OCI-LY3 (cell line): ENCODE data around the gene DBF4B.

ENCODE experiments used
- H2AFZ ChIP-seq: fragments of 200-600, 300-600 bp; shearing (Covaris generic); 2 replicates; pipeline ENCODE4 v1.6.0; 2014; ENCODE audit warnings: antibody characterized with exemption, low read depth, low read length
- H3K27ac ChIP-seq: fragments of 200-600, 300-600 bp; sonication (generic); 2 replicates; pipeline ENCODE4 v1.5.1; 2014; ENCODE audit warnings: mild to moderate bottlenecking, low read length, moderate library complexity, mixed read lengths
- H3K27me3 ChIP-seq: fragments of 200-600, 300-600 bp; sonication (generic); 2 replicates; pipeline ENCODE4 v1.6.1; 2014; ENCODE audit warnings: low read depth, low read length, mixed read lengths
- H3K36me3 ChIP-seq: fragments of 200-600, 300-600 bp; sonication (generic); replicated peaks from 2 replicates; pipeline ENCODE3; 2014; ENCODE audit warnings: low read depth, low read length, mixed read lengths
- H3K4me1 ChIP-seq: fragments of 300-600, 200-600 bp; sonication (generic); 2 replicates; pipeline ENCODE4 v1.6.1; 2014; ENCODE audit warnings: low read length, mixed read lengths
- H3K4me2 ChIP-seq: fragments of 200-600, 300-600 bp; sonication (generic); 2 replicates; pipeline ENCODE4 v1.6.1; 2014; ENCODE audit warnings: low read length, mixed read lengths
- H3K4me3 ChIP-seq: fragments of 300-600, 200-600 bp; sonication (generic); 2 replicates; pipeline ENCODE4 v1.5.1; 2014; ENCODE audit warnings: antibody characterized with exemption, mild to moderate bottlenecking, low read length, moderate library complexity
- H3K79me2 ChIP-seq: fragments of 300-600, 200-600 bp; shearing (Covaris generic); 2 replicates; pipeline ENCODE4 v1.6.1; 2014; ENCODE audit warnings: mild to moderate bottlenecking, low read length, mixed read lengths
- H3K9ac ChIP-seq: fragments of 300-600, 200-600 bp; shearing (Covaris generic); 2 replicates; pipeline ENCODE4 v1.6.0; 2014; ENCODE audit warnings: mild to moderate bottlenecking, low read length, moderate library complexity
- H3K9me3 ChIP-seq: fragments of 200-600, 300-600 bp; shearing (Covaris generic); 2 replicates; pipeline ENCODE4 v1.6.1; 2014; ENCODE audit warnings: low read length, mixed read lengths; ENCODE audit not compliant: insufficient read depth
- H4K20me1 ChIP-seq: fragments of 200-600, 300-600 bp; sonication (generic); 2 replicates; pipeline ENCODE4 v1.6.1; 2016; ENCODE audit warnings: low read length, mixed read lengths; ENCODE audit not compliant: insufficient read depth
- EZH2phosphoT487 ChIP-seq: fragments of 200-600 bp; shearing (Covaris generic); IDR thresholded peaks from 2 replicates; pipeline ENCODE4 v1.6.1; 2018; ENCODE audit warnings: antibody characterized with exemption, mixed run types, low read depth
- TF ChIP-seq, protein P1 (sequence below): fragments of 200-600, 300-600 bp; sonication (generic); IDR thresholded peaks from 2 replicates; pipeline ENCODE4 v1.5.1; 2014; ENCODE audit warnings: antibody characterized with exemption, low read length, low read depth

DBF4B gene

DNA sequence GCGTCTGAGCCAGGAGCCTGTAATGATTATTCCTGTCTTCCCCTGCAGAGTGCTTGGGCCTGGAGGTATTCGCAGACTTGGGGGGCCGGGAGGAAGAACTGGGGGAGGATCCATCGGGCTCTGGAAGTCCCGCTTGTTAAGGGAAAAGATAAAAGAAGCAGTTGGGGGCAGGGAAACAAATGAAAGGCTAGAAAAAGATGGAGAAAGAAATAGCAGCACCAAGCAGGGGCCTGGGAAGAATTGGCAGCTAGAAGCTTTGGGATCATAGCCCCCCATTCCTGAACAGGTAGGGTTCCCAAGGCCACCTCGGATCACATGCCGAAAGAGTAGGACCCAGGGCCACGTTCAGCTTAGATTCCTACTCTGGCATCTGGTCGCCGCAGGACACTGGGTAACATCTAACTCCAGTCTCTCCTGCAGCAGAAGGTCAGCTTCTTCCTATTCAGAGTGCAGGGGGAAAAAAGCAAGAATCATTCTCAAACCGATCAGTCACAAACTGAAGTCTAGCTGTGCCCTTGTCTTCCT, 73.9 kb downstream of the DBF4B start:
- no peak overlapping the region for H3K4me2 ChIP-seq
- no peaks in the 10 kb centered on the region for H4K20me1 ChIP-seq
- TF ChIP-seq EZH2phosphoT487 = no peak
- TF ChIP-seq, protein P1, sequence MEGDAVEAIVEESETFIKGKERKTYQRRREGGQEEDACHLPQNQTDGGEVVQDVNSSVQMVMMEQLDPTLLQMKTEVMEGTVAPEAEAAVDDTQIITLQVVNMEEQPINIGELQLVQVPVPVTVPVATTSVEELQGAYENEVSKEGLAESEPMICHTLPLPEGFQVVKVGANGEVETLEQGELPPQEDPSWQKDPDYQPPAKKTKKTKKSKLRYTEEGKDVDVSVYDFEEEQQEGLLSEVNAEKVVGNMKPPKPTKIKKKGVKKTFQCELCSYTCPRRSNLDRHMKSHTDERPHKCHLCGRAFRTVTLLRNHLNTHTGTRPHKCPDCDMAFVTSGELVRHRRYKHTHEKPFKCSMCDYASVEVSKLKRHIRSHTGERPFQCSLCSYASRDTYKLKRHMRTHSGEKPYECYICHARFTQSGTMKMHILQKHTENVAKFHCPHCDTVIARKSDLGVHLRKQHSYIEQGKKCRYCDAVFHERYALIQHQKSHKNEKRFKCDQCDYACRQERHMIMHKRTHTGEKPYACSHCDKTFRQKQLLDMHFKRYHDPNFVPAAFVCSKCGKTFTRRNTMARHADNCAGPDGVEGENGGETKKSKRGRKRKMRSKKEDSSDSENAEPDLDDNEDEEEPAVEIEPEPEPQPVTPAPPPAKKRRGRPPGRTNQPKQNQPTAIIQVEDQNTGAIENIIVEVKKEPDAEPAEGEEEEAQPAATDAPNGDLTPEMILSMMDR = no peak
- H3K36me3 ChIP-seq = no peaks in the 10 kb centered on the region
- H3K9ac ChIP-seq = no peak overlapping the region
- H3K27me3 ChIP-seq = no peaks in the 10 kb centered on the region
- H3K4me3 ChIP-seq = no peak overlapping the region
- no peak overlapping the region for H3K27ac ChIP-seq
- no peaks in the 10 kb centered on the region for H3K9me3 ChIP-seq
- H2AFZ ChIP-seq = no peak overlapping the region
- peaks cover 19% of the 10 kb centered on the region for H3K4me1 ChIP-seq
- no peaks in the 10 kb centered on the region for H3K79me2 ChIP-seq

DNA sequence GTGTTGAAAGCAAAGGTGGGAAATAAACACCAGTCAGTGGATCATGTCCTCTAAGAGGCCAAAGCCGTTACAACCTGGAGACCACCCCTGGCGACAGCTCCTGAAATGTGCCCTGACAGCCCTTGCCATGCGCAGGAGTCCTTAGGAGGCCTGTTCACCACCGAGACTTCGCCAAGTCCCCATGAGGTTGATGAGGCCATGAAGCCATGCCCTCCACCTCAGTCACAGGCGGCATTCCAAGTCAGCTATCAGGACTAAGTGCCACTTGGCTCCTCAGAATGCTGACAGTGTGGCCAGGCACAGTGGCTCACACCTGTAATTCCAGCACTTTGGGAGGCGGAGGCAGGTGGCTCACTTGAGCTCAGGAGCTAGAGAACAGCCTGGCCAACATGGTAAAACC, 77.5 kb downstream of the DBF4B start:
- H3K27ac ChIP-seq = no peak overlapping the region
- TF ChIP-seq, protein P1 = no peak
- no peak for TF ChIP-seq EZH2phosphoT487
- H2AFZ ChIP-seq = no peak overlapping the region
- no peaks in the 10 kb centered on the region for H3K36me3 ChIP-seq
- H3K79me2 ChIP-seq = no peaks in the 10 kb centered on the region
- no peak overlapping the region for H3K9ac ChIP-seq
- H3K27me3 ChIP-seq = no peaks in the 10 kb centered on the region
- no peak overlapping the region for H3K4me2 ChIP-seq
- no peaks in the 10 kb centered on the region for H3K9me3 ChIP-seq
- no peaks in the 10 kb centered on the region for H4K20me1 ChIP-seq
- H3K4me1 ChIP-seq = no peaks in the 10 kb centered on the region
- no peak overlapping the region for H3K4me3 ChIP-seq

DNA sequence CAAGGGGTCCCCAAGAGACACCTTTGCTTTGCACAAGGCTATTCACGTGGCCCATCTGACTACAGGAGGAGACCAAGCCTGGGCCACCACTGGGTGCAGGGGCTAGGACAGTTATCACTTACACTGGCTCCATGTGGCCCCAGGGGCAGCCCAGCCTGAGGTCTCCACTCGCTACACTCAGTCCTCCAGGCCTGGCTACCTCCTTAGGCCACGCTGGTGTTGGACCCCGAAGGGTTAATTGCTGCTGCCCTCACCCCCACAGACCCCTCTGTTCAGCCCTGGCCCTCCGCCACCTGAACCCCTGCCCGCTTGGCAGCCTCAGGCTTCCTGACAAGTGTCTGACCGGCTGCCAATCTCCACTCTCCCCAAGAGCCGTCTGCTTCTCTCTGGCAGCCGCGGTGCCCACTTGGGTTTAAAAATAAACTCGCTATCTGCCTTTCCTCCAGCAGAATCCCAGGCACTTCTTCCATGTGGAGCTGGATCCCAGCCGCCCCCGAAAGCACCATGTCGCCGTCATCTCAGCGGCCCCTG, 78.2 kb downstream of the DBF4B start:
- no peak overlapping the region for H3K4me3 ChIP-seq
- no peaks in the 10 kb centered on the region for H4K20me1 ChIP-seq
- H3K27me3 ChIP-seq = no peaks in the 10 kb centered on the region
- no peaks in the 10 kb centered on the region for H3K36me3 ChIP-seq
- no peaks in the 10 kb centered on the region for H3K9me3 ChIP-seq
- no peak overlapping the region for H3K4me2 ChIP-seq
- TF ChIP-seq, protein P1 = no peak
- no peak for TF ChIP-seq EZH2phosphoT487
- no peak overlapping the region for H3K9ac ChIP-seq
- no peak overlapping the region for H3K27ac ChIP-seq
- H2AFZ ChIP-seq = no peak overlapping the region
- H3K4me1 ChIP-seq = no peaks in the 10 kb centered on the region
- H3K79me2 ChIP-seq = no peaks in the 10 kb centered on the region

DNA sequence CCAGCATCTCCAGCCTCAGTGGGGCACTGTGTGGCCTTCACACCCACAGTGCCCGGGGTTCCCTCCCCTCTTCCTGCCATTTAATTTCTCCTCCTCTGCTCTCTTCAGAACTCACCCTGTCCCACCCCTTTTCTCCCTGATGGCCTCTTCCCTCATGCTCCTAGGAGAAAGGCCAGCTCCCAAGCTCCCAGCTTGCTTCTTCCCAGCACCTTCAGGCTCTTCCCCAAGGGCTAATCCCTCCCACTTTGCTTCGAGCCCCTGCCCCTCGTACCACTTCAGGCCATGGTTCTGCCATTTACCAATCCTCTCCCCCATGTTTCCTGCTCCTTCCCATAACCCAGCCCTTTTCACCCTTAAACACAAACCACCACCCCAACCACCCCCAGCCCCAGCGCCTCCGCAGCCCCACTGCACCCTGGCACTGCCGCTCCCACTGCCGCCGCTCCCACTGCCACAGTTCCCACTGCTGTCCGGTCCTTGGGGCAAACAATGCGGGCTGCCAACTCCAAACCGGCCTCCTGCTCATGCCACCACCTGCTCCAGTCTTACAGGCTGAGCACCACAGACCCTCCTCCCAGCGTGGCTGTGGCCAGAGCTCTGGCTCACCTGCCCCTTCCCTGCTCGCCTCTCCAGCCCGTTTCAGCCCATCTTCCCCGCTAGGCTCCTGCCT, 78.9 kb downstream of the DBF4B start:
- H4K20me1 ChIP-seq = no peaks in the 10 kb centered on the region
- no peak overlapping the region for H3K9ac ChIP-seq
- H3K4me3 ChIP-seq = no peak overlapping the region
- H3K27ac ChIP-seq = no peak overlapping the region
- no peak overlapping the region for H3K4me2 ChIP-seq
- TF ChIP-seq, protein P1 = no peak
- TF ChIP-seq EZH2phosphoT487 = no peak
- H3K9me3 ChIP-seq = no peaks in the 10 kb centered on the region
- H3K4me1 ChIP-seq = no peaks in the 10 kb centered on the region
- H2AFZ ChIP-seq = no peak overlapping the region
- no peaks in the 10 kb centered on the region for H3K27me3 ChIP-seq
- H3K79me2 ChIP-seq = no peaks in the 10 kb centered on the region
- no peaks in the 10 kb centered on the region for H3K36me3 ChIP-seq
